Measurements from ENCODE around the gene SSH3.

DNA sequence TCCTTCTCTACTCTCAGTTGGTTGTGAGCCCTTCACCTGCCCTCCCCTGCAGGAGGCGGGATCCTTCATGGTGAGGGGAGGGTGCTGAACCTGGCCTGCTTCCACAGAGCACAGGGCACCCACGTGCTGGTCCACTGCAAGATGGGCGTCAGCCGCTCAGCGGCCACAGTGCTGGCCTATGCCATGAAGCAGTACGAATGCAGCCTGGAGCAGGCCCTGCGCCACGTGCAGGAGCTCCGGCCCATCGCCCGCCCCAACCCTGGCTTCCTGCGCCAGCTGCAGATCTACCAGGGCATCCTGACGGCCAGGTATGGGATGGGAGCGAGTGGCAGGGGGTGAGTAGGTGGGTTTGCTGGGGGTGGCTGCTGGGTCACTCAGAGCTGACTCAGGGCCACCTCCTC, 6.3 kb downstream of the SSH3 start:
- TF ChIP-seq YY1 (IDR thresholded peaks at IDR 0.05; ENCODE audit: low read depth, low read length) (no peak), POLR2A (IDR thresholded peaks at IDR 0.05; ENCODE audit: control extremely low read depth in 1 of 2, low read depth in 2 of 2, low read length in 2 of 2) (no peak), POLR2AphosphoS5 (IDR thresholded peaks at IDR 0.05; ENCODE audit: low read depth, low read length) (no peak), EP300 (IDR thresholded peaks at IDR 0.05; ENCODE audit: borderline replicate concordance in 1 of 2, low read depth in 2 of 2, low read length in 2 of 2) (no peak), PHF8 (conservative IDR thresholded peaks at IDR 0.05; ENCODE audit: low read depth, low read length) (no peak), RBBP5 (IDR thresholded peaks at IDR 0.05; ENCODE audit: borderline replicate concordance, low read depth, low read length) (no peak), RFX5 (IDR thresholded peaks at IDR 0.05; ENCODE audit: borderline replicate concordance, low read depth, low read length) (no peak)
- TF ChIP-seq, protein P1, sequence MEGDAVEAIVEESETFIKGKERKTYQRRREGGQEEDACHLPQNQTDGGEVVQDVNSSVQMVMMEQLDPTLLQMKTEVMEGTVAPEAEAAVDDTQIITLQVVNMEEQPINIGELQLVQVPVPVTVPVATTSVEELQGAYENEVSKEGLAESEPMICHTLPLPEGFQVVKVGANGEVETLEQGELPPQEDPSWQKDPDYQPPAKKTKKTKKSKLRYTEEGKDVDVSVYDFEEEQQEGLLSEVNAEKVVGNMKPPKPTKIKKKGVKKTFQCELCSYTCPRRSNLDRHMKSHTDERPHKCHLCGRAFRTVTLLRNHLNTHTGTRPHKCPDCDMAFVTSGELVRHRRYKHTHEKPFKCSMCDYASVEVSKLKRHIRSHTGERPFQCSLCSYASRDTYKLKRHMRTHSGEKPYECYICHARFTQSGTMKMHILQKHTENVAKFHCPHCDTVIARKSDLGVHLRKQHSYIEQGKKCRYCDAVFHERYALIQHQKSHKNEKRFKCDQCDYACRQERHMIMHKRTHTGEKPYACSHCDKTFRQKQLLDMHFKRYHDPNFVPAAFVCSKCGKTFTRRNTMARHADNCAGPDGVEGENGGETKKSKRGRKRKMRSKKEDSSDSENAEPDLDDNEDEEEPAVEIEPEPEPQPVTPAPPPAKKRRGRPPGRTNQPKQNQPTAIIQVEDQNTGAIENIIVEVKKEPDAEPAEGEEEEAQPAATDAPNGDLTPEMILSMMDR (IDR thresholded peaks at IDR 0.05; ENCODE audit: control extremely low read depth in 1 of 3, insufficient read depth in 1 of 3, low read depth in 1 of 3, low read length in 3 of 3), result no peak
- TF ChIP-seq, protein P2, sequence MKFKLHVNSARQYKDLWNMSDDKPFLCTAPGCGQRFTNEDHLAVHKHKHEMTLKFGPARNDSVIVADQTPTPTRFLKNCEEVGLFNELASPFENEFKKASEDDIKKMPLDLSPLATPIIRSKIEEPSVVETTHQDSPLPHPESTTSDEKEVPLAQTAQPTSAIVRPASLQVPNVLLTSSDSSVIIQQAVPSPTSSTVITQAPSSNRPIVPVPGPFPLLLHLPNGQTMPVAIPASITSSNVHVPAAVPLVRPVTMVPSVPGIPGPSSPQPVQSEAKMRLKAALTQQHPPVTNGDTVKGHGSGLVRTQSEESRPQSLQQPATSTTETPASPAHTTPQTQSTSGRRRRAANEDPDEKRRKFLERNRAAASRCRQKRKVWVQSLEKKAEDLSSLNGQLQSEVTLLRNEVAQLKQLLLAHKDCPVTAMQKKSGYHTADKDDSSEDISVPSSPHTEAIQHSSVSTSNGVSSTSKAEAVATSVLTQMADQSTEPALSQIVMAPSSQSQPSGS (IDR thresholded peaks at IDR 0.05; ENCODE audit: low read length), result no peak
- TF ChIP-seq, protein P3, sequence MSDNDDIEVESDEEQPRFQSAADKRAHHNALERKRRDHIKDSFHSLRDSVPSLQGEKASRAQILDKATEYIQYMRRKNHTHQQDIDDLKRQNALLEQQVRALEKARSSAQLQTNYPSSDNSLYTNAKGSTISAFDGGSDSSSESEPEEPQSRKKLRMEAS (IDR thresholded peaks at IDR 0.05), result no peak
- TF ChIP-seq, protein P4, sequence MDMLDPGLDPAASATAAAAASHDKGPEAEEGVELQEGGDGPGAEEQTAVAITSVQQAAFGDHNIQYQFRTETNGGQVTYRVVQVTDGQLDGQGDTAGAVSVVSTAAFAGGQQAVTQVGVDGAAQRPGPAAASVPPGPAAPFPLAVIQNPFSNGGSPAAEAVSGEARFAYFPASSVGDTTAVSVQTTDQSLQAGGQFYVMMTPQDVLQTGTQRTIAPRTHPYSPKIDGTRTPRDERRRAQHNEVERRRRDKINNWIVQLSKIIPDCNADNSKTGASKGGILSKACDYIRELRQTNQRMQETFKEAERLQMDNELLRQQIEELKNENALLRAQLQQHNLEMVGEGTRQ (IDR thresholded peaks at IDR 0.05; ENCODE audit: low read length), result no peak
